GM19238 (cell line): ENCODE data around the gene DOK5.
"Not testable (repeated sequence)": the region's sequence is repeated elsewhere in the genome, so short reads cannot be mapped to it uniquely, and the experiment has no call there.

Experiments
- DNase-seq: peaks from one replicate; pipeline ENCODE4 v3.0.0; 2011; ENCODE audit warnings: low spot score; ENCODE audit not compliant: insufficient read length

Gene DOK5

DNA sequence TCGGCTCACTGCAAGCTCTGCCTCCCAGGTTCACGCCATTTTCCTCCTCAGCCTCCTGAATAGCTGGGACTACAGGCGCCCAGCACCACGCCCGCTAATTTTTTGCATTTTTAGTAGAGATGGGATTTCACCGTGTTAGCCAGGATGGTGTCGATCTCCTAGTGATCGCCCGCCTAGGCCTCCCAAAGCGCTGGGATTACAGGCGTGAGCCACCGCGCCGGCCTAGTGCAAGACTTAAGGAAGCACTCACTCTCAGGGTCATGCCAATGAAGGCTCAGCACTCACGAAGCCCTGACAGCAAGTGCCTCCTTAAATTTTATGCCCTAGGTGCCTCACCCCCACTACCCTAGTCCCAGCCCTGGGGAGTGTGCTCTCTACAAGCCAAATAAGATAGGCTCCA is 4.7 kb upstream of the DOK5 start:
- DNase-seq, result no peak

DNA sequence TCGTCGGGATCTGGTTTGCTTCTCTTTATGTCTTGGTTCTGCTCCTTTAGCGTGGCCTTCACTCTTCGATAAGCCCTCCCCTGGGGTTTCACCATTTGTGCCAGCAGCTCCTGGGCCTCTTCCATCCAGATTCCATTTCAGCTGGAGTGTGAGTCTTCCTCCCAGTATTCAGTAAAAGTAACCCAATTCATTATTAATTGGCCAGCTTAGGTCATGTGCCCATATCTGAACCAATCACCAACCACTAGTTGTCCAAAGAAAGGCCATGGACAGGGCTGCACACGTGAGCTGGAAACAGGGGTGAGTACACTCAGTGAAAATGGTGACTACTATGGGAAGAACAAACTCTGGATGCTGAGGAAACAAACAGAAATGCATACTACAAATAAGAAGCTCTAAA is 2.8 kb upstream of the DOK5 start:
- DNase-seq, result no peak

DNA sequence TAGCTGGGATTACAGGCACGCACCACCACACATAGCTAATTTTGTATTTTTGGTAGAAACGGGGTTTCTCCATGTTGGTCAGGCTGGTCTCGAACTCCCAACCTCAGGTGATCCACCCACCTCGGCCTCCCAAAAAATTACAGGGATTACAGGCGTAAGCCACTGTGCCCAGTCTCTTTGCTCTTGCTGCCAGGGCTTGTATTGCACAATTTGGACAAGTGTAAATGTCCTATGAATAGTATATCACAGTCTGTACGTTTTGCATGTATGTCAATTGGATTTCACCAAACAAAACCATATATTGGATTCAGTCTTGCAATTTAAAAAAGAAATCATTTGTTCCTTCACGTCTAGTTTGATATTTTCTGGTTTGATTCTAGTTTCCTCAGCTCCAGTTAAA is 2.1 kb upstream of the DOK5 start:
- DNase-seq, result no peak

DNA sequence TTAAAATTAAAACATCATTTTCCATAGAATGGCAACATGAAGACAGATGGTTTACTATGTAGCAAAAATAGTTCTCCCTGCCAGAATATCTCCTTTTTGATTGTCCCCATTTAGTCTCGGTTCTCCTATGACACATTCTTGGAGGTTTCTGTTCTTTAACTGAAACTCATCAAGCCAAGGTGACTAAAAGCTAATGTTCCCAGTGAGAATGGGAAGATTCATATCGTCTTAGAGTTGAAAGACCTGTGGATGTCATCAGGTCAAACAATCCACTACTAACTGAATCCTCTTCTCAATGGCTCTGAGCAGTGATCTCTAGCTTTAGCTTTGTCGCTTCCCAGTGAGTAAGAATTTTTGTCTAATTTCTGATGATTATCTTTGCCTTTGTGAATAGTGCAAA is 1.3 kb upstream of the DOK5 start:
- DNase-seq, result no peak

DNA sequence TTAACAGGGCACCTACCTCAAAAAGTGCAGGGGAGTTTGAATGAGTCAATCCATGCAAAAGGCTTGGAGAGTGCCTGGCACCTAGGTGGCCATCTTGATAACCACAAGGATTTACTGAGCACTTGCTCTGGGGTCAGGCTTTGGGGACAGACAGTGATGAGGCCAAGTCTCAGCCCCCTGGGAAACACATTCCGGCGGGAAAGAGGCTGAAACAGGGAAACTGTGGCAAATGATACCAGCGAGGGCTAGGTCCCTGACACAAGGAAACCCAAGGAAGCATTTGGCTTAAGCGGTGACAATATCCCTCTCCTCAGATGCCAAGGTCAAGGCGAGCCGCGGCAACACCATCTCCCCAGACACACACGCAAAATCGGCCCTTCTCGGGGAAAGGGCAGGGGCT is 527 bp upstream of the DOK5 start:
- no peak for DNase-seq

DNA sequence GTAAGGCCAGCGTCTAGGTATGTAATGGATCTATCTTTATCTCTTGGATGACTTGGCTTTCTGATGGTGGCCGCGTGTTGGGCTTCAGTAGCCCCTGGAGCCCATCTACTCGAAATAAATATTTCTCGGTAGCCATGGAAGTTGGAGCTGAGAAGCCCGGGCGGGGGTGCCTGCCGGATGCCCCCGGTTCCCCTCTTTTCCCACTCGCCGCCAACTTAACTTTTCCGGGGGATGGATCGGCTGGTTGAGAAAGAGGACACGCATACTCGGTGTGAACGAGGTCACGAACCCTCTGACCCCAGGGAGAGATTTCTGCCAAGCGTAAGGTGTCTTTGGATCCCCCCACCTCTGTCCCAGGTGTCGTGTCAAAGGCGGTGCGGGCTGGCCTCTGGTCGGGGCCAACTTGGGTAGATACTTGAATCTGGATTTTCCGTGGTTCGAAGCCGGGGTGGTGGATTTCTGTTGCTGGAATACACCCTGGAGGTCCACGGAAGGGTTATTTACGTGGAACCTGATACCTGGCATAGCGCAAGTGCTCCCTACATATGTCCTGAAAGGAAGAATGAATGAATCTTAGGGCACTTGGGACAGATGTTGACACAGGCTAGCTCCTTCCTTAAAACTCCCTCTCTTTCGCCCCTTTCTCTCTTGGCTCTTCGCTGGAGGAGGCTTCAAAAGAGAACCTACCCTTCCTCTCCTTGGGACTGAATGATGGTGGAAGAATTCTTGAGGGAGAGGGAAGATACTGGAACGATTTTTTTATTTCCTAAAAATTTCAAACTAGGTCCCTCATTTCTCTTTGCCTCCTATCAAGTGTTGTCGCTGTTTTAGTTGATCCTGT is 996 bp downstream of the DOK5 start:
- no peak for DNase-seq

DNA sequence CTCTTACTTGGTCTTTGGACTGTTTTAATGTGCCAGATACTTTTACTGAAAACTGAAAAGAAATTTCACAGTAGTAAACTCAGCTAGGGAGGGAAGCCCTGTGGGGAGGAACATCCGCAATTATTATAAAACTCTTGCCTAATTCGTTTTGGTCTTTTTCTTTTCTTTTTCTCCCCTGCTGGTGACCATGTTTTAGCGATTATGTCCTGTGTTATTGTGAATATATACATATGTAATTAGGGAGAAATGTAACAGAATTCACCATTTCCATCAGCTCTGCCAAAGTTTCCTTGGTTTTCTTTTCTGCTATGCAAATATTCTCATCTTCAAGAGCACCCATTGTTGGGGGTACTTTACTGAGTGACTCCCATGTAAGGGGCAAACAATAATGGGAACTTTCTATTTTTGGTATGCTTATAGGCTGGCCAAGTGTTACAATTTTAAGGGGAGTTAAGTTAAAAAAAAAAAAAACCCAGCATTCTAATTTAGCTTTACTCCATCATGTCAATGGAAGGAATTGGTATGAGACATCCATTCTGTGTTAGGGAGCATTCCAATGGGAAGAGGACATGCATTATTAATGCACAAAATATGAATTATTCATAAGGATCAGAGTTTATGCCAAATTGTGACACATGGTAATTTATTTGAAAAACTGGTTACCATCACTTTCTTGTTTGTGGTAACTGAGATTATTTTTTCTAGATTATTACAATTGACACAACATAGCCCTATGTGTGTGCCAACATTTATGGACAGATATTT is 2.0 kb downstream of the DOK5 start:
- DNase-seq, result no peak

DNA sequence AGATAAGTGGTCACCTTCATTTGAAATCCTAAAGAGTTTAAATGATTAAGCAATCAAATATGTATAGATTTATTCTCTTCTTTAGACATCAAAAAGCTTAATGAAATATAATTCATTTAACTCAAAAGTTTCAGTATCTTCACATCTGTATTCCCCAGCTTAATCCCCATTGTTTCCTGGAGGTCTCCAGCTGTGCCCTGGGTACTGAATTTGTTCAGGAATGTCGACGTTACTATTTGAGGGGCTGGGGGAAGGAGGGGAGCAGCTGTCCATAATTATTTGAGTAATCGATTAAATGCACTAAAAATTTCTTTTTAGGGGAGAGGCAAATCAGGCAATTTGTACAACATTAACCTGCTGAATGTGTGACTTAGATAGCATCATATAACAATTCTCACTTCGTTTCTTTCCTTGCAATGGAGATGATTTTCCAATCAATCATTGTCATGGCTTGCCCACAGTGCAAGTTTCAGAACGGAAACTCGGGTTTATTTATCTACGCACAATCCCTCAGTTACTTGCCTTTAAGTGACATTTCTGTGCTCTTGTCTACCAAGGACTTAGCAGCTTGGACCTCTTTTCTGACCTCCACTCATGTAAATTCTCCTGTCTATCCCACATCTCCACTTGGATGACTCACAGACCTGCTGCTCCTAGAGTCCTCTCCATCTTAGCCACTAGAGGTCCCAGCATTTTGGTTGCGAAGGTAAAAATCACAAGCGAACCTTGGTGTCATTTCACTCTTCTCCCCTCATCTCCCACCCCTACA is 3.9 kb downstream of the DOK5 start:
- DNase-seq, result no peak

DNA sequence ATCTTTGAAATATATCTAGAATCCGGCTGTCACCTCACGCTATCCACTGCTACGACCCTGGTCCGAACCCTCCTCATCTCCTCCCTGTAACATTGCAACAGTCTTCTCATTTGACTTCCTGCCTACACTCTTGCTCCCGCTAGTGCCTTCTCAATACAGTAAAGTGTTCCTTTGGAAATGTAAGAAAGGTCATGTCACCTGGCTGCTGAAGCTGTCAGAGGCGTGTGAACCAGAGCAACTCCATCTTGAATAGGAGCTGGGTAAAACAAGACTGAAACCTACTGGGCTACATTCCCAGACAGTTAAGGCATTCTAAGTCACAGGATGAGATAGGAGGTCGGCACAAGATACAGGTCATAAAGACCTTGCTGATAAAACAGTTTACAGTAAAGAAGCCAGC is 4.5 kb downstream of the DOK5 start:
- DNase-seq, result not testable (repeated sequence)

DNA sequence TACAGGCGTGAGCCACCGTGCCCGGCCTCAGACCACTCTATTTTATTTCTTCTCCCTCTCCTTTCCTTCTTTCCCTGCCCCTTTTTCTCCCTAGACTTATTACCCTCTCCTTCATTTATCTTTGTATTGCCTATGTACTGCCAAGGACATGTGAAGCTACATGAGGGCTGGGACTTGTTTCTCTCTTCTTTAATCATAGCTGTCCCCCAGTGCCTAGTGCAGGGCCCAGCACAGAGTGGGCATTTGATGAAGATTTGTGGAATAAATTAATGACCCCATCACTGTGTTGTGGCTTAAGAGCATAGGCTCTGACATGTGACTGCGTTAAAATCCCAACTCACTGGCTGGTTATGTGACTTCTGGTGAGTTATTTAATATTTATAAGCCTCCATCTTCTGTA is 6.0 kb downstream of the DOK5 start:
- DNase-seq, result no peak

DNA sequence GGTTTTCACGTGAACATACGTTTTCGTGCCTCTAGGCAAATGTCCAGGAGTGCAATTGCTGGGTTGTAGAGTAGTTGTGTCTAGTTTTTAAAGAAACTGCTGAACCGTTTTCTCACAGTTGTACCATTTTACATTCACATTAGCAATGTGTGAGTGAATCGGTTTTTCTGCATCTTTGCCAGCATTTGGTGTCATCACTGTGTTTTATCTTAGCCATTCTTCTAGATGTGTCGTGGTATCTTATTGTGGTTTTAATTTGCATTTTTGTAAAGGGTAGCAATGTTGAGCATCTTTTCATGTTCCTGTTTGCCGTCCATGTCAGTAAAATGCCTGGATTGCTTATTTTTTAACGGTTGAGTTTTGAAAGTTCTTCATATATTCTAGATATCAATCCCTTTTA is 10.2 kb downstream of the DOK5 start:
- DNase-seq, result no peak

DNA sequence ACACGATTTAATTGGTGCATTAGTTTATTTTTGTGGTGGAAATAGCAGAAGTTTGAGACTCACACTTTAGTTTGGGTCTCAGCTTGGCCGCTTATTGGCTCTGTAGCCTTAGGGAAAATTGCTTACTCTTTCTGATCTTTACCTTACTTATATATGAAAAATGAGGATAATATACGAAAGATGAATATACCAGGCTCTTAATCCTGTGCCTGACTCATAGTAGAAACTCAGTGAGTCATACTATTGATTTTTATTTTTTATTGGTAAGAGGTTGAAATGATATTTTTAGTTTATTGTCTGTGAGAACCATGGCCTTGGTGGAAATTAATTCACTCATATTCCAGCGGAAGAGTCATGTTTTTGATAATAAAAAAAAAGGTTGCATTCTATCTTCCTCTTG is 11.2 kb downstream of the DOK5 start:
- no peak for DNase-seq

DNA sequence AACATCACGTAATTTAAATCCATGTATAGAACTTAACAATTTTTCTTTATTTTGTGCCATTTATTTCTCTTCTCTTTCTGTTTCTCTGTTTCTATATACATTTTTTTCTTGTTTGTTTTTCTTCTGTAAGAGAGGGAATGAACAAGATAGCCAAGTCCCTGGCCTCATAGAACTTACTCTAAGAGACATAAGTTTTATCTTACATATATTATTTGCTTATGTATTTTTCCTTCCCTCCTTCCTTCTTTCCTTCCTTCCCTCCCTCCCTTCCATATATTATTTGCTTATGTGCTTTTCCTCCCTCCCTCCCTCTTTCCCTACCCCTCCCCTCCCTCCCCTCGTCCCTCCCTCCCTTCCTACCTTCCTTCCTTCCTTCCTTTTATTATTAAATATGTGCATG is 13.0 kb downstream of the DOK5 start:
- no peak for DNase-seq

DNA sequence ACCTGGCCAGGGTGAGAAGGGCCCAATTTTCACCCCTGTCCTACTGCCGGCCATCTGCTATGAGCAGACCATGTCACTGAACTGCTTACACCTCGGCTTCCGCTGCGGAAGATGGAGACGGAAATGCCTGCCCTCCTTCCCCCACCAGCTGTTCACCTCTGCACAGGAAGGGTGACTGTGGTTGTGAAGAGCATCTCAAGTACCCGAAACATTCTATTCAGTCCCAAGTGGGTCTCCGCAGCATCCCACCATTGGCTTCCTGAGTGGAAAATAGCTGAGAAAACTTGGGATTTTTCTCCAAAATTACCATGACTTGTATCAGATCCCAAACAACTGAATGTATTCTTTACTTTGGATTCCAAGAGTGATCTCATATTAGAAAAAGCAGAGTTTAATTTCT is 16.1 kb downstream of the DOK5 start:
- DNase-seq, result no peak

DNA sequence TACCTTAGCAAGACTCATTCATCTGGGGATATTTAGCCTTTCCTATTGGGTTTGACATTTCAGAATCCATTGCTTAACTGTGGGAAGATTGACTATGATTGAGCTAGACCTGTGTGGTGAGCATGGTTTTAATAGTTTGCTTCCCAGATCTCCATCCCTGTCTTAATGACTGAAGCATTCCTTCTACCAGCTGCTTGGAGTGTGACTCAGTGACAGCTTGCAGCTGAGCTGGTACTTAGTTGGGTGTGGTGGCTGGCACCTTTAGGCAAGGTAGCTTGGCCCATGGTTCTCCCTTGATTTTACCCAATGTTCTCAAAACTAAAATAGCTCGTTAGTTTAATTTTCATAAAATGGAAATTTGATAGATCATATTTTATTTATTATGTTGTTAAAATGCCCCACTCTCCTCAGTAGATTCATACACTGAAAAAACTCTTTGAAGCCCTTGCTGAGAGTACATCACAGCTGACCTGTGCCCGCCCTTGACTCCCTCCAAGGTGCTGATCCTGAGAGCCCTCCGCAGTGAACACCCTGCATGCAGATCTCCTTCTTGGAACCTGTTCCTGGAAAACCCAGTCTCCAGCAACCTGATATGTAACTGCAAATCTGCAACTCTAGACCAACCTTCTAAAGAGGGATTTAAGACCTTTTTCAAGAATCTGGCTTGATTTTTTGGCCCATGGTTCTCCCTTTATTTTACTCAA is 19.1 kb downstream of the DOK5 start:
- DNase-seq, result no peak

DNA sequence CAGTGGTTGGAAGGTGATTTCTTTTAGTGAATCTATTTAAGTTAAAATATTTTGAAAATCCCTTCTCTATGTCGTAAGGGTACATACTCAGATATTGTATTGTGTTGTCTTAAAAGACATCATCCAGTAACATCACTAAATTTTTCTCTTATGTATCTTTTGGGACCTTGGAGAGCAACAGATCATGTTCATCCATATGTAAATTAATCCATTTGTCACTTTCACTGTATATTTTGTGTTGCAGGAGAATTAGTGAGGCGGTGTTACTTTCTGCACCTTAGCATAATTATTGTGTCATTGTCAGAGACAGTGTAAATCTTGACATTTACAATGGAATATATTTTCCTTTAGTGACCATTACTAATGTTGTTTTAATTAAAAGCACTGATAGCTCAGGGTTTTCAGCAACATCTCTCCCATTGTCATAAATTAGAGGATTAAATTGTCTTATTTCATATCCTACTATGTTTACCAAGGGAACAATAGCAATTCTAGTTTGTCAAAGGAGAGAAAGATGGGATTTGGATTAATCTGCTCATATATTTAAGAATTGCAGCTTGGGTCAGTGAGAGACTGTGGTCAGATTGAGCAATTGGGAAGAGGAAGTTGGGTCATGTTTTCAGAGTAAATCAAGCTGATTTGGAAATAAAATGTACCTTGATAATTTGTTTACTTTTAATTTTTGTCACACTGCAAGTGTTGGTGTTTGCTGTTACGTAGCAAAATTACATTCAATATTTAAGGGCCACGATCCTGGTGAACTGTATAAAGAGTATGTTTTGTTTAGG is 22.7 kb downstream of the DOK5 start:
- no peak for DNase-seq

DNA sequence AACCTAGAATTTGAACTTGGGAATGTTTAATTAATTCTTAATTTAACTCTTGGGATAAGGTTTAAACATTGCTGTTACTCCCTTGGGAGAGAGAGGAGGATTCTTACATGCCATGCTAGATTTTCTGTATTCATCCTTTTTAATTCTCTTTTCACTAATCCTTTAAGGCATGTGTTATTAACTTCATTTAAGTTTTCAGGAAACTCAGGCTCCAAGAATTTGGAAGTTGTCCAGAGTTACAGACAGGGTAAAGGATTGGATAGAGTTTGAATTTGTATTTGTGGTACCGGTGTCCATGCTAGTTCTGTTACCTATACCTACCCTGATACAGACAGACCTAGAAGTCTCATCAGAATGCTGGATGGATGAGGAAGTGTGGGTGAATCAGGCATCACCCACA is 23.7 kb downstream of the DOK5 start:
- DNase-seq, result no peak

DNA sequence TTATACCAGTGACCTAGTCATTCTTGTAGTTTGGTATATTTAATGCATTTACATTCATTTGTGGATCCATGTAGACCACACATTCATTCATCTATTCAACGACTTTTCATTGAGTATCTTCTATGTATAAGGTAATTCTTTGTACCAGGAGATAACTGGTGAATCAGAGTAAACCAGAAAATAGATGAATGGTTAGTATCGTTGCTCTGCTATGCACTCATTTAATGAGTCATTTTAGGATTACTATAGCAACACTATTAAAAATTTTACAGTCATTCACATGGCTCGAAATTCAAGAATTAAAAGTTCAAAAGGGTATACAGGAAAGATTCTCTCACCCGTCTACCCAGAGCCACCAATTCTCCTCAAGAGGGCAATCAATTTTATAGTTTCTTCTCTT is 26.8 kb downstream of the DOK5 start:
- no peak for DNase-seq

DNA sequence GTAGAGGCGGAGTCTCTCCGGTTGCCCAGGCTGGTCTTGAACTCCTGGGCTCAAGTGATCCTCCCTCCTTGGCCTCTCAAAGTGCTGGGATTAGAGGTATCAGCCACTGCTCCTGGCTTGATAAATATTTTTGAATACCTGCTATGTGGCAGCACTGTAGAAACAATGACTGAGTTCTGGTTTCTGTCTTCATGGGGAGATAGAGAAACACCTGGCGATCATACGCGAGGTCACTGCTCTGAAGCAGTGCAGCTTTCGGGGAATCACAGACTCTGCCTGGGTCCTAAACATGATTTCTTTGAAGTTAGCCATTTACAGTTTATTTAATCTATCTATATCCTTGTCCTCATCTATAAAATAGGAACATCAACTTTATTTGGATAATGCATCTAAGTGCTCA is 31.2 kb downstream of the DOK5 start:
- DNase-seq, result no peak

DNA sequence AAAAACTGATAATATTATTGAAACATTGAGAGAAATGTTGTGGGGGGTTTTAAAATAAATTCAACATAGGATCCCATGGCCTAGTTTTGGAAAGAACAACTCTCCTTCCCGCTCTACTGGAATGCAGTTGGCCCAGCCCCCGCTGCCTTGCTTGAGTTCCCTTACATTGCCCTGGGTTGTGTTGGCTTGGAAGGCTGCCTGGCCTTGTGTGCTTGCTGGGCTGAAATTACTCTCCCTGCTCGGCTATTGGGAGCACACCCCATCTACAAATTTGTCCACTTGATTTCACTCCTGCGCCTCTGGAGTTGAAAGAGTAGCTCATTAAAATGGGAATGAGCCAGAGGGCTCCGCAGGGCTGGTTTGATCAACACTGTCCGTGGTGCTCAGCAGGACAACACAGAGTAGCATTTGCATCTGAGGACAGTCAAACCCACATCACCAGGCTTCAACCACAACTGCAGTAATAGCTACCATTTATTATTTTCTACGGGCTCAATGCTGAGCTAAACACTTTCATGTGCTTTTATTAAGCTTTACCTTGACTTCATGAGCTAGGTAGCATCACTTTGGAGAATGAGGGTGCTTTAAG is 35.2 kb downstream of the DOK5 start:
- no peak for DNase-seq
